Breast epithelium (tissue), 3 donors: Measurements from ENCODE around the gene CISH.

ENCODE experiments used
- CTCF ChIP-seq, 3 donors: fragments of 450-650 bp; IDR thresholded peaks; one replicate each; pipeline ENCODE4 v1.5.1; 2016 to 2017; ENCODE audit warnings: antibody characterized with exemption in 3 of 3, mild to moderate bottlenecking in 3 of 3, moderate library complexity in 3 of 3
- POLR2A ChIP-seq: fragments of 450-650 bp; IDR thresholded peaks from one replicate; pipeline ENCODE4 v1.6.1; 2016; ENCODE audit warnings: antibody characterized with exemption, mild to moderate bottlenecking, moderate library complexity
- POLR2AphosphoS5 ChIP-seq, 3 donors: sonication (generic); formaldehyde crosslinking; IDR thresholded peaks; one replicate each; pipeline ENCODE4 v1.6.1; 2017; ENCODE audit warnings: antibody characterized with exemption in 3 of 3

DNA sequence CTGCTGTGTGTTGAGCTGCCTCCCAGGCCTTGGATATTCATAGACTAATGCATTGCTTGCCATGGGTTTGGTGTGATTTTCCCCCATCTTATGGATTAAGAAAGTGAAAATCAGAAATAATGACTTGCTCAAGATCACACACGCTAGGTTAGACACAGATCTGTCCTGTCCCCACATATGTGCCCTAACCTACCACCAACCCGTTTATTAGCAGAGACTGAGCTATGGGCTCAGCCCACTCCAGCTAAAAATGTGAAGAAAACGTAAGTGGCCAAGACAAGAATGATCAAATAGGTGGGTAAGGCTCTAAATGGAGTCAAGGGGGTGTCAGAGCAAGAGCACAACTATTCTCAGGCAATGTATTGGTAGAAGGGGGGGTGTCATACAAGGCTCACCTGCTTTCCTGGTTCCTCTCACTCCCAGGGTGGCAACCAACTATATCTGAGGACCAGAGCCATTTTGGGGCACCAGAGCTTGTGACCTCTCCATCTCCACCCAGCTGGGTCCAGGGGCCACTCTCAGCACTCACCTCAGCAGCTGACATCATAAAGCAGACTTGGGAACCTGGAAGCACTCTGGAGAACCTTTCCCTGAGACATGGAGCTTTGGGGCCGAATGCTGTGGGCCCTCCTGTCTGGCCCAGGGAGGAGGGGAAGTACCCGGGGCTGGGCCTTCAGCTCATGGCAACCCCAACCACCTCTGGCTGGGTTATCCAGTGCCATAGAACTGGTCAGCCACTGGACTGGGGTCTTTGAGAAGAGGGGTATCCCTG lies 40.9 kb downstream of the CISH start:
- no peak for TF ChIP-seq POLR2AphosphoS5 (IDR thresholded peaks at IDR 0.05)
- no peak for TF ChIP-seq CTCF (IDR thresholded peaks at IDR 0.05)
- no peak for TF ChIP-seq POLR2A
